Esophagus squamous epithelium (tissue), 4 donors: ENCODE measurements around the gene RPP21.

Experiments used
- POLR2A ChIP-seq, 4 donors: fragments of 450-650 bp; IDR thresholded peaks; one replicate each; pipeline ENCODE4 v1.6.1; 2017; ENCODE audit warnings: antibody characterized with exemption in 4 of 4, mild to moderate bottlenecking in 4 of 4, moderate library complexity in 3 of 4
- TF ChIP-seq, protein P1 (sequence below), 6 experiments: fragments of 450-650 bp in 4 of 6; fragments of 200-600 bp in 2 of 6; sonication (generic) in 2 of 6; IDR thresholded peaks; one replicate each; pipeline ENCODE4 v1.5.1; 2016 to 2019; ENCODE audit warnings: antibody characterized with exemption in 6 of 6, mild to moderate bottlenecking in 4 of 6, moderate library complexity in 4 of 6

GRCh38 chr6:30352550-30352949, 7.6 kb downstream of the RPP21 start:
- TF ChIP-seq, protein P1, sequence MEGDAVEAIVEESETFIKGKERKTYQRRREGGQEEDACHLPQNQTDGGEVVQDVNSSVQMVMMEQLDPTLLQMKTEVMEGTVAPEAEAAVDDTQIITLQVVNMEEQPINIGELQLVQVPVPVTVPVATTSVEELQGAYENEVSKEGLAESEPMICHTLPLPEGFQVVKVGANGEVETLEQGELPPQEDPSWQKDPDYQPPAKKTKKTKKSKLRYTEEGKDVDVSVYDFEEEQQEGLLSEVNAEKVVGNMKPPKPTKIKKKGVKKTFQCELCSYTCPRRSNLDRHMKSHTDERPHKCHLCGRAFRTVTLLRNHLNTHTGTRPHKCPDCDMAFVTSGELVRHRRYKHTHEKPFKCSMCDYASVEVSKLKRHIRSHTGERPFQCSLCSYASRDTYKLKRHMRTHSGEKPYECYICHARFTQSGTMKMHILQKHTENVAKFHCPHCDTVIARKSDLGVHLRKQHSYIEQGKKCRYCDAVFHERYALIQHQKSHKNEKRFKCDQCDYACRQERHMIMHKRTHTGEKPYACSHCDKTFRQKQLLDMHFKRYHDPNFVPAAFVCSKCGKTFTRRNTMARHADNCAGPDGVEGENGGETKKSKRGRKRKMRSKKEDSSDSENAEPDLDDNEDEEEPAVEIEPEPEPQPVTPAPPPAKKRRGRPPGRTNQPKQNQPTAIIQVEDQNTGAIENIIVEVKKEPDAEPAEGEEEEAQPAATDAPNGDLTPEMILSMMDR (IDR thresholded peaks at IDR 0.05), result no peak
- no peak for TF ChIP-seq POLR2A (IDR thresholded peaks at IDR 0.05)
